Cardiac fibroblast (primary cell): Measurements from ENCODE around the gene OR51T1.

Experiments used
- DNase-seq, 2 donors: peaks; one replicate each; pipeline versions ENCODE4 v3.0.0 to v3.0.0-alpha.2; 2010; ENCODE audit warnings: low read depth in 2 of 2
- H3K4me3 ChIP-seq, 2 donors: replicated peaks in 1 of 2; 1 replicate in 1 of 2; 2 replicates in 1 of 2; pipeline ENCODE4 v1.5.1; 2011; ENCODE audit warnings: low read depth in 2 of 2, low read length in 2 of 2, mild to moderate bottlenecking in 2 of 2, moderate library complexity in 1 of 2
- TF ChIP-seq, protein P1 (sequence below): IDR thresholded peaks from one replicate; pipeline ENCODE4 v1.5.1; 2011; ENCODE audit warnings: low read depth, mild to moderate bottlenecking, low read length, inconsistent platforms

OR51T1 gene

DNA sequence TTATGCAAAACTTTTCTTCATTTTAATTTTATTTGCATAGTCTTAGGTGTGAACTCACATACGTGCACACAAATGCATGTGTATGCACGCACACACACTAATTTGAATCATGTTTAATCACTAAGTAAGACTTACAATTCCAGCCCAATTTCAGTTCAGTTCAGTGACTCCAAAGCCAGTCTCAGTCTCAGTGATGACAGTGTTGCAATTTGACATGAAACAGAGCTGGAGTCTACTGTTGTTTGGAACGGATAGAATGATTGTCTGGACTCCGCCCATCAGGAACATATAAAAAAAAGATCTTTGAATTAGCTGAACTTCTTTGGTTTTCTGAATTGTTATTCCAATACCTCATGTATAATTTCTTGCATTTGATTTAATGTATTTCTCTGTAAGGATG is 17.8 kb upstream of the OR51T1 start:
- DNase-seq, result peak in 1 of 2 donors; percentile 28
- TF ChIP-seq, protein P1, sequence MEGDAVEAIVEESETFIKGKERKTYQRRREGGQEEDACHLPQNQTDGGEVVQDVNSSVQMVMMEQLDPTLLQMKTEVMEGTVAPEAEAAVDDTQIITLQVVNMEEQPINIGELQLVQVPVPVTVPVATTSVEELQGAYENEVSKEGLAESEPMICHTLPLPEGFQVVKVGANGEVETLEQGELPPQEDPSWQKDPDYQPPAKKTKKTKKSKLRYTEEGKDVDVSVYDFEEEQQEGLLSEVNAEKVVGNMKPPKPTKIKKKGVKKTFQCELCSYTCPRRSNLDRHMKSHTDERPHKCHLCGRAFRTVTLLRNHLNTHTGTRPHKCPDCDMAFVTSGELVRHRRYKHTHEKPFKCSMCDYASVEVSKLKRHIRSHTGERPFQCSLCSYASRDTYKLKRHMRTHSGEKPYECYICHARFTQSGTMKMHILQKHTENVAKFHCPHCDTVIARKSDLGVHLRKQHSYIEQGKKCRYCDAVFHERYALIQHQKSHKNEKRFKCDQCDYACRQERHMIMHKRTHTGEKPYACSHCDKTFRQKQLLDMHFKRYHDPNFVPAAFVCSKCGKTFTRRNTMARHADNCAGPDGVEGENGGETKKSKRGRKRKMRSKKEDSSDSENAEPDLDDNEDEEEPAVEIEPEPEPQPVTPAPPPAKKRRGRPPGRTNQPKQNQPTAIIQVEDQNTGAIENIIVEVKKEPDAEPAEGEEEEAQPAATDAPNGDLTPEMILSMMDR, result no peak
- no peak overlapping the region for H3K4me3 ChIP-seq

DNA sequence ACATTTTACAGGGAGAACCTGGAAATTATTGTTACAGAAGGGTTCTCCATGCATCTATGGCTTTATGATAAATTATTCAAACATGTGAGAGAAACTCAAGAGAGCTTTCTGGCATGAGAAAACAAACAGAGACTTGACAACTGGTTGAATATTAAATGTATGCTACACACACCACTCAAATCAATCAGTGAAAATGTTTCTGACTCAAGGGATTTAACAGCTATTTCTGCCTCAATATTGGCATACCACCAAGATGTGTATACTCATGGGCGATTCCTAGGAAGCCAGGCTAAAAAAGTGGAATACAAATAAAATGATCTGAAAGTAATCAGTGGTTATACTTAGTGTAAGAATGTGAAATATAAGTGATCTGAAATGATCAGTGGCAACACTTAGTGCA is 15.8 kb upstream of the OR51T1 start:
- TF ChIP-seq, protein P1, result no peak

DNA sequence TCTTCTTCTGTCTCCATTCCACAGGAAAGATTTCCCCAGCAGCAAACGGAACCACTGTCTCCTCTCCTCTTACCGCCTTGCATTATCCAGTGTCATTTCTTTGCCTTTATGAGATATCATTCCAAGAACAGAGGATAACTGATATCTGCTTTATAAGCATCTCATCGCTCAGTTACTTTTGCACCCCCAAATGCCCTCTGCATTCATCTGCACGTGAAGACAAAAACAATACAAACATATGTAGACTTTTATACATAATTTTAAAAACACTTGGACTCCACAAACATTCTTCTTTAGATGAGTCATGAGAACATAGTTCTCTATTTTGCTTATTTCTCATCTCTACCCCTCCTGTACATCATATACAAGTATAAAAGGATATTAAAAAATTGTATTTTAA is 512 bp upstream of the OR51T1 start:
- TF ChIP-seq, protein P1, result no peak
- peak in 1 of 2 donors; percentile 34 for DNase-seq
- H3K4me3 ChIP-seq, result no peak overlapping the region

More for the DNA sequence above, 15.8 kb upstream of the OR51T1 start:
- DNase-seq, result no peak
- no peak overlapping the region for H3K4me3 ChIP-seq

DNA sequence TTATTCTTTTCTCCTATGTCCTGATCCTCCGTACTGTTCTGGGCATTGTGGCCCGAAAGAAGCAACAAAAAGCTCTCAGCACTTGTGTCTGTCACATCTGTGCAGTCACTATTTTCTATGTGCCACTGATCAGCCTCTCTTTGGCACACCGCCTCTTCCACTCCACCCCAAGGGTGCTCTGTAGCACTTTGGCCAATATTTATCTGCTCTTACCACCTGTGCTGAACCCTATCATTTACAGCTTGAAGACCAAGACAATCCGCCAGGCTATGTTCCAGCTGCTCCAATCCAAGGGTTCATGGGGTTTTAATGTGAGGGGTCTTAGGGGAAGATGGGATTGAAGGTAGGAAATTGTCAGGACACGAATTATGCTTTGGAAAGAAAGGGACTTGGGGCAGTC is 843 bp downstream of the OR51T1 start:
- H3K4me3 ChIP-seq, result no peak overlapping the region
- no peak for DNase-seq
- TF ChIP-seq, protein P1, result no peak

DNA sequence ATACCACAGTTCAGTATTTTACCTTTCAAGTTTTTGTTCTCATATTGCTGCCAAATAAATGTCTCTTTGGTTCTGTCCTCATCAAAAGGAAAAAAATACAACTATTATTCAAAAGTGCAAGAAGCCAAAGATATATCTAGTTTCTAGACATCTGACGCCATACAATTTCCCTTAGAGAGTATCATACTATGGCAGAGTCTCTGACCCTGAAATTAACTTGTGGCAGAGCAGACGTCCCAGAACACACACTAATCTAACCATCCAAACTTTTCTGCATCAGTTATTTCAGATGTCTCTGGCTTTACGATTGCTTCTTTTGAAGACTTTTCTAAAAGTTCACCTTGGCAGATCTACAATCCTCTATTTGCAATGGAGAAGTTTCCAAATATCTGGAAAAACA is 2.7 kb downstream of the OR51T1 start:
- H3K4me3 ChIP-seq, result no peak overlapping the region
- TF ChIP-seq, protein P1, result no peak
- no peak for DNase-seq

DNA sequence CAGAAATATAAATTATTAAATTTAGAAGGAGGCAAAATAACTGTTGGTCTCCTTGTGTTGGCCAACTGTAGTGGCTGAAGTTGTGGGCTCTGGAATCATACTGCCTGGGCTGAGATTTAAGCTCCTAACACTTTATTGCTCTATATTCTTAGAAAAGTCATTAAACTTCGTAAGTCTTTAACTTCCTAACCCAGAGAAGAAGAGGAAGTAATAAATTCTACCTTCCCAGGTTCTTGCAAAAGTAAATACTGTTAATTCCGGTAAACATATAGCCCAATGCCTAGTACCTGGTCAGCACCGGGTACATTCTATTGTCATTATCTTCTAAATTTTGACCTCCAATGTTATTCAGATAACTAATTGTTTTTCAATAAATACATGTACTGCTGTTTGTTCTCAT is 4.5 kb downstream of the OR51T1 start:
- TF ChIP-seq, protein P1, result no peak
- no peak for DNase-seq
- no peak overlapping the region for H3K4me3 ChIP-seq

DNA sequence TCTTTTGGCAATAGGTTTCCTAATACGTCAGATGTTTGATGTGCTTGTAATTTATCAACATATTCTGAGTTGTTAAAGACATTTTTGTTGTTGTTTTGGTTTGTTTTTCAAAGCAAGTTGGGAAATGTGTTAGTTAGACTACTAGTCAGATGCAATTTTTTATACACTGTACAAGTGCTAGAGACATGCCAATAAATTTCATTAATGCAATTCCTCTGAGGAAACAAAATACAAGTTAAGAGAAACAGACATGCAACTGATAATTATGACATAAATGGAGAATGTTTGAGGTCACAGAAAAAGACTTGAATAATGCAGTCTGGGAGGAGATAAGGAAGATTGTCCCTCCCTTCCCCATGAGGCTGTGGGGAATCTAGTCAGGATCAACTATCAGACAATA is 5.9 kb downstream of the OR51T1 start:
- peak; percentile 20 to 75 for DNase-seq
- TF ChIP-seq, protein P1, result no peak

More for the DNA sequence above, 5.9 kb downstream of the OR51T1 start:
- H3K4me3 ChIP-seq, result no peak overlapping the region
